Measurements from ENCODE around the gene CIDEA. TPM values are rescaled to one million over a fixed set of nuclear protein-coding genes. Genes with fewer than 3 reads are reported as not detected.

CIDEA gene
- total and polyA plus RNA-seq, 7 donors, result 0.38 to 2.7 (median 0.72) TPM; not detected in 3

DNA sequence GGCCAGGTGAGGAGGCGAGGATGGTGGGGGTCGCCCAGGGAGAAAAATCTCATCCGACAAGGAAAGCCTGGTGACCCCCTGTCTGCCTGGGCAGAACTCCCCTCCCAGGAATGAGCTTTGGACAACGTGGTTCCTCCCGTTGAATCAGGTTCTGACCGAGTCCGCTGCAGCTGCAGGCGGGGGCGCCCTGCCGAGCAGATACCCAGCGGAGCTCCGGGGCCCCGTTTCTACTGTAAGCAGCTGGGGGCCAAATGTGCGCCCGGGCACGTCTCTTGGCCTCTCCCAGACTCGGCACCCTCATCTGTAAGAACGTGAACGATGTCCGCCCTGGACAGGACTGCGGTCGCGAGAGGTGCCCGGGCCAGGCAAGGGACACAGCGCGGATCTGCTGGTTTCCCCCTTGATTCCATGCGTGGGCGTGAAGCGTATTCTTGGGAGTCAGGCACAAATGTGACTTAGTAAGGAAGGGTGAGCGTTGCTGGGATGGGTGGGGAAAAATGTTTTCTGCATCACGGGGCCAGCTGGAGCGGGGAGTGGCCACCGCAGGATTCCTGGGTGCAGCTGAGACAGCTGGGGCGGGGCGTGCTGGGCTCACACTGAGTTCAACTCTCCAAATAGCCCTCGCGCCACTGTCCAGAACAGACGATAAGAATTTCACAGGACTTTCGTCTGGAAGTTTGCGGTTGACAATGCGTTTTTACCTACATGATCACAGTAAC is 33.7 kb downstream of the CIDEA start:
- H3K4me1 ChIP-seq, result peaks cover 15% of the 10 kb centered on the region
- ATAC-seq (peak; percentile 94 to 97 (median 96)), DNase-seq (peak; percentile 83 to 87)
- TF ChIP-seq, protein P1, sequence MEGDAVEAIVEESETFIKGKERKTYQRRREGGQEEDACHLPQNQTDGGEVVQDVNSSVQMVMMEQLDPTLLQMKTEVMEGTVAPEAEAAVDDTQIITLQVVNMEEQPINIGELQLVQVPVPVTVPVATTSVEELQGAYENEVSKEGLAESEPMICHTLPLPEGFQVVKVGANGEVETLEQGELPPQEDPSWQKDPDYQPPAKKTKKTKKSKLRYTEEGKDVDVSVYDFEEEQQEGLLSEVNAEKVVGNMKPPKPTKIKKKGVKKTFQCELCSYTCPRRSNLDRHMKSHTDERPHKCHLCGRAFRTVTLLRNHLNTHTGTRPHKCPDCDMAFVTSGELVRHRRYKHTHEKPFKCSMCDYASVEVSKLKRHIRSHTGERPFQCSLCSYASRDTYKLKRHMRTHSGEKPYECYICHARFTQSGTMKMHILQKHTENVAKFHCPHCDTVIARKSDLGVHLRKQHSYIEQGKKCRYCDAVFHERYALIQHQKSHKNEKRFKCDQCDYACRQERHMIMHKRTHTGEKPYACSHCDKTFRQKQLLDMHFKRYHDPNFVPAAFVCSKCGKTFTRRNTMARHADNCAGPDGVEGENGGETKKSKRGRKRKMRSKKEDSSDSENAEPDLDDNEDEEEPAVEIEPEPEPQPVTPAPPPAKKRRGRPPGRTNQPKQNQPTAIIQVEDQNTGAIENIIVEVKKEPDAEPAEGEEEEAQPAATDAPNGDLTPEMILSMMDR (IDR thresholded peaks at IDR 0.05), result no peak
- peak overlapping the region; percentile 30 for H3K27ac ChIP-seq
- no peaks in the 10 kb centered on the region for H3K36me3 ChIP-seq (ENCODE audit: insufficient read depth in 1 of 2, low read depth in 1 of 2)
- intact Hi-C loops (cut with DNase I), result no loop called here
- peaks cover 0 to 31% (median 5%) of the 10 kb centered on the region in 3 donors for H3K27me3 ChIP-seq (ENCODE audit: insufficient read depth in 3 of 3, low read length in 2 of 3)
- WGBS, 3 donors, result 1 to 2% (median 2%) methylated on average over 40 to 41 of the region's 41 CpGs
- peak overlapping the region; percentile 58 for H3K4me3 ChIP-seq
- H3K9me3 ChIP-seq, result no peaks in the 10 kb centered on the region

DNA sequence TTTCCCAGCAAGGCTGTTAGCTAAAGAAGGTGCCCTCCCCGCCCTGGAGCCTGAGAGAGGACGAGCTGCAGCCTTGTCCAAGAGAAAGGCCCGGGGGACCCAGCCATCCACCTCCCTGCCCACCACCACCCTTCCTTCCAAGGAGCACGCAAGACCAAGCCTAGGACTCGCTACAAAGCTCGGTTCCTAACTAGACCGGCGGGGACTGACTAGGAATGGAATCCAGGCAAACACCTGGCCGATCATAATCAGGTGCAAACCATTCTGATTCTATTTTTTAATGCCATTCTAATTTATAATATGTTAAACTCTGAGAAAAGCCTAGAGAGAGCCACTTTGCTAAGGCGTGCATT is 34.2 kb downstream of the CIDEA start:
- H3K4me1 ChIP-seq, result peaks cover 15% of the 10 kb centered on the region
- intact Hi-C loops (cut with DNase I), result no loop called here
- peak overlapping the region; percentile 30 for H3K27ac ChIP-seq
- 13 to 14% (median 13%) methylated on average over 10 of the region's 10 CpGs for WGBS, 3 donors
- no peaks in the 10 kb centered on the region for H3K36me3 ChIP-seq (ENCODE audit: insufficient read depth in 1 of 2, low read depth in 1 of 2)
- peaks cover 0 to 31% (median 5%) of the 10 kb centered on the region in 3 donors for H3K27me3 ChIP-seq (ENCODE audit: insufficient read depth in 3 of 3, low read length in 2 of 3)
- ATAC-seq (peak in 2 of 4 donors; percentile 23 to 34), DNase-seq (no peak)
- no peaks in the 10 kb centered on the region for H3K9me3 ChIP-seq
- TF ChIP-seq, protein P1 (IDR thresholded peaks at IDR 0.05), result no peak
- peak overlapping the region; percentile 58 for H3K4me3 ChIP-seq

DNA sequence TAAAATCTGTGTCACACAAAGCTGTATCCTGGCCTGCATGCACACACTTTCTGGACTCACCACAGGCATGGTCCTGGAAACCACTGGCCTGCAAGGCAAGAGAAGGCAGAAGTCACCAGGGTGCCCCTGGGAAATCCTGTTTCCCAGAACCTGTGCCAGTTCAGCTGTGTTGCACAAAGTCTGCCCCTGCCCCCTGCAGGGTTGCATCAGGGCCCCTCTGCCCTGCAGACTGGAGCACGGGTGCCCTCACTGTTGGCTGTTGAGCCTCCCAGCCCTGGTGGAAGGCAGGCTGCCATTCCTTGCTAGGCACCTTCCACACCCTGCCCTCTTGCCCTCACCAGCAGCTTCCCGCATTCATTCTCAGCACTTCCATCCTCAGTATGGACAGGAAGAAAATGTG is 35.9 kb downstream of the CIDEA start:
- no peak for ATAC-seq
- DNase-seq, result no peak
- WGBS, 3 donors, result 78 to 89% (median 87%) methylated on average over 2 of the region's 2 CpGs
- Histone ChIP-seq H3K27me3 (ENCODE audit: insufficient read depth in 3 of 3, low read length in 2 of 3) (peaks cover 0 to 31% (median 5%) of the 10 kb centered on the region in 3 donors), H3K9me3 (no peaks in the 10 kb centered on the region), H3K4me3 (no peak overlapping the region), H3K36me3 (ENCODE audit: insufficient read depth in 1 of 2, low read depth in 1 of 2) (no peaks in the 10 kb centered on the region), H3K4me1 (peaks cover 15% of the 10 kb centered on the region), H3K27ac (no peak overlapping the region)
- intact Hi-C loops (cut with DNase I), result no loop called here
- TF ChIP-seq, protein P1 (IDR thresholded peaks at IDR 0.05), result no peak

DNA sequence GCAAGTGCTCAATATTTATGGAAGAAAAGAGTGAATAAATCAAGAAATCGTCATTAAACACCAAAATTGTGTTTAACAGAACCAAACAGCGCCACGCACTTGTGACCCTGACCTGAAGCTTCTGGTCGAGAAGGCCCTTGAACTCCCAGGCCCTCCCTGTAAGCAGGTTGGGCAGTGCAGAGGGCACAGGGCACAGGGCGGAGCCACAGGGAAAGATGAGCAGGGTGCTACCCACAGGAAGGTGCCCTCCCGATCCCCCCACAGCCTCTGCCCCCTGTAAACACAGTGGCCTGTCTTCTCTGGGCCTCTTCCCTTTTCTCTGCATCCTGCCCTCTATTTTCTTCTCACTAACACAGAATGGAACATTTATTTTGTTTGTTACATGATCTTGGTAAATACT is 37.0 kb downstream of the CIDEA start:
- ATAC-seq (no peak), DNase-seq (no peak)
- WGBS, 3 donors, result 90 to 92% (median 91%) methylated on average over 6 of the region's 6 CpGs
- H3K27me3 ChIP-seq (ENCODE audit: insufficient read depth in 3 of 3, low read length in 2 of 3), result peaks cover 0 to 31% (median 5%) of the 10 kb centered on the region in 3 donors
- intact Hi-C loops (cut with DNase I), result no loop called here
- H3K4me1 ChIP-seq, result peaks cover 15% of the 10 kb centered on the region
- H3K27ac ChIP-seq, result no peak overlapping the region
- TF ChIP-seq, protein P1 (IDR thresholded peaks at IDR 0.05), result no peak
- no peaks in the 10 kb centered on the region for H3K36me3 ChIP-seq (ENCODE audit: insufficient read depth in 1 of 2, low read depth in 1 of 2)
- no peaks in the 10 kb centered on the region for H3K9me3 ChIP-seq
- no peak overlapping the region for H3K4me3 ChIP-seq

Data from psoas muscle (tissue), 8 donors.